Brain pericyte (primary cell): ENCODE measurements around the gene MYOM3.

ENCODE experiments used
- DNase-seq: peaks from one replicate; pipeline ENCODE4 v3.0.0-alpha.2; 2012; ENCODE audit warnings: low read depth, low spot score

The MYOM3 gene

DNA sequence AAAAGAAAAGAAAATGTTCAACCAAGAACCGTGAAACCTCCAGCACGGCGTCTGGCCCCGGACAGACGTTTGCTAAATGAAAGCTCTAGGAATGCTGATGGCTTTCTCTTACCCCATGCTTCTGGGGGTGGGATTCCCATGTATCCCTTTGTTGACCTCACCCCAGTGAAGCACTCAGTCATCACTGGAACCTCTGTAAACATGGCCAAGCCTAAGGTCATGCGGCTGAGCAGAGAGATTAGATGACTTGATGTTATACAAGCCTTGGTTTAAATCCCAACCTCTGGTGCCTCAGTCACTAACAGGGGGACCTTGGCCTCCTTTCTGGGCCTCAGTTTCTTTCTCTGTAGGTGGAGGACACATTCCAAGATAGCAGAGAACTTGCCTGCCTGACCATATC, 2.8 kb upstream of the MYOM3 start:
- DNase-seq: no peak

DNA sequence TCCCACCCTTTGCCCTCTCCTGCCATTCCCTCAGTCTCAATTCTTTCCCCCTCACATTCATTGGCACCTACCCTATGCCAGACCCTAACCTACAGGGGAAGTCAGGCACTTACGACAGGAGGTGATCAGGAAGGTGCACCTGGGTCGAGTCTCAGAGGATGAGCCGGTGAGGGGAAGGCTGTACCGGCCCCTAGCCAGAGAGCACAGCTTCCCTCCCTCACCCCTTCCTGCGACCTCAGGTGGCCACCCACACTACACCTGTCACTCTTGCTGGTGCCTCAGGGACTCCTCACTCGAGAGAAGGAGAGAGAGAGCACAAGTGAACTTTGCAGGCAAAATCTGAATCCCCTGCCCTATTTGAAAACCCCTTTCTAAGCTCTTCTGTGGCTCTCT, 1.7 kb upstream of the MYOM3 start:
- no peak for DNase-seq

DNA sequence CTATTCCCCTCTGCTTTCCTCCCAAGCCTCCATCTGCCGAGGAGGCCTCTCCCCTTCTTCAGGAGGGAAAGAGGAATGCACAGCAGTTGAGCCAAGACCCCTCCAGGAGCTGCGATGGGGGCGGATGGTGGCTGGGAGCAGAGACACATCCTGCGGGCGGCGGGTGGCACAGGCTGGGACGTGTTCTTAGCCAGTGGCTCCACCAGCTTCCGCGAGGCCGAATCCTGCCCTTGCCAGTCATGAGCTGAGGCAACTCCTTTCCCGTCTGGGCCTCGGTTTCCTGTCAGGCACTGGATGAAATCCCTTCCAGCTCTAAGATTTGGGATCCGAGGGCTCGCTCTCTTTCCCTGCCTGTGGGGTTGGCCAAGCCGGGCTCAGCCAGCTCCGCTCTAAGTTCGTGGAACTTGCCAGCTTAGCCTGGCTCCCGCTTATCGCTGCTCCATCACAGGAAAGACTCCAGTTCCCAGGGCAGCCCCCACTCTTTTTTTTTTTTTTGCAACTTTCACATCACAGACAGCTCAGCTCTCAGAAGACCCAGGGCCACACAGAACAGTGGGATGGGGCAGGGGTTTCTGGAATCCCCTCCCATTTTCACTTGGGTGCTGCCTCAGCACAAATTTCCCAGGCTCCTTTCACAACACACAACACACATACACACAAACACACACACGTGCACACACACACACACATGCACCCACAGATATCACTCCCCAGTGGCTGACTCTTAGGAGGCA, 506 bp downstream of the MYOM3 start:
- no peak for DNase-seq

DNA sequence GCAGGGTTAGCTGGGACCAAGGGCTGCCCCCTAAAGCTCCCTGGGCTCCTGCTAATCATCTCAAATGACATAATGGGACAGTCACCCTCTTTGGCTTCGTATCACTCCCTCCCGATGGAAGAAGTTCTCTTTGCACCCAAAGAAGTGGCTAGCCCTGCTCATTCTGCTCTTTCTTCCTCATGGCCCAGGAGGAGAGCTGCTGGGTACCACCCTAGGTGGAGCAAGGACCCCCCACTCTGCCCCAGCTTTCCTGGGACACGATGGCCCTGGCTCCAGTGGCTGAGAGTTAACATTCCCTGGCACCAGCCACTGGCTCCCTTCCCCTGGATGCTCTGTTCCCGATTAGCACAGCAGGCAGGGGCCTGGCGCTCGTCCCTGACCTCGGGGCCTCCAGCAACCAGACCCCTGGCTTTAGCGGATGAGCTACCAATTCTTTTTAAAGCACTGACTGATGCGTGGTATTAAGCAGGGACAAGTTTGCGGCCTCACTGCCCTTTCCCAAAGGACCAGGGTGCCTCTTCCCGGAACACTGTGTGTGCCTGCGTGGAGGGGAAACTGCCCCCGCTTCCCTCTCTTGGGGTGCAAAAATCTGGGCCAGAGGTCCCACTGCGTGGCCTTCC, 1.2 kb downstream of the MYOM3 start:
- DNase-seq: no peak

DNA sequence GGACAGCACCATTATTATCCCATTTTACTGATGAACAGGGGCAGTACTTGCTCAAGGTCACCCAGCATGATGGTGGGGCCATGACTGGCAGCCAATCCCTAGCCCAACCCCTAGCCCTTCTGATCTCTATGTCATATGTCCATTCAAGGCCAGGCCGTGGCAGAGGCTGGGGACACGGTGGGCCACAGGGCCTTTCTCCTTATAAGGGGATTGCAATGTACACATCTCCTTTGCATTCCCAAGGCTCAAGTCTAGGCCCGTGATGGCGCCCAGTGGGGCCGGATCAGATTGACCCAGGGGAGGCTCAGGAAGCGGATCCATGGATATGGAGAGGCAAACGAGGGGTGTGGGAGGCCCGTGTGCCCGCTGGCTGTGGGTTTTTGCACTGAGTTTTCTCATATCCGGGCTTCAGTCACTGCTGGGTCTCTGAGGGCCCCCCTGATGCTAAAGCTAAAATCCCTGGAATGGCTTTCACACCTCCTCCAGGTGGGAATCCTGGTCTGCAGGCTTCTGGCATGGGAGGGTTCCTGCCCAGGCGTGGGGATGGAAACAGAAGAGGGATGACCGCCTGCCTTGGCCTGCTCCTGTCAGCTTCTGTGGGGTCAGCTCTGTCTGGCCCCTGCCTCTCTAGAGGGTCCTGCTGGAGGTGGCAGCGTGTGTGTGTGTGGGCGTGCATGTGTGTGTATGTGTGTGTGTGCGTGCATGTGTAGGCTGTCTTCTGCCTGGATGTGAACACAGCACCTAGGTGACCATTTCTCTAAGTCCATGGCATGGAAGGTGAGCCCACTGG, 2.1 kb downstream of the MYOM3 start:
- DNase-seq: no peak

DNA sequence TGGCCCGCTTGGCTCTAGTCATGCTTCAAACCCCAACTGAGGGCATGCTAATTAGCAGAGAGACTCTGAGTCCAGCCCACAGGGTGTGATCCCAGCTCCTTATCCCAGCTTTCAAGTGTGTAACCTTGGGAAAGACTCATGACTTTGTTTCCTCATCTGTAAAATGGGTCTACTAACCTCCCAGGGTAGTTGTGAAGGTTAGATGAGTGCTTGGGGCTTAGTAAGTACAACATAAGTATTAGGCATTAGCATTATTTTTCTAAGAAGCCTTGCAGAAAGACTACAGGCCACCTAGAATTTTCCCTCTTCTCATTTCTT, 2.8 kb downstream of the MYOM3 start:
- DNase-seq: no peak

DNA sequence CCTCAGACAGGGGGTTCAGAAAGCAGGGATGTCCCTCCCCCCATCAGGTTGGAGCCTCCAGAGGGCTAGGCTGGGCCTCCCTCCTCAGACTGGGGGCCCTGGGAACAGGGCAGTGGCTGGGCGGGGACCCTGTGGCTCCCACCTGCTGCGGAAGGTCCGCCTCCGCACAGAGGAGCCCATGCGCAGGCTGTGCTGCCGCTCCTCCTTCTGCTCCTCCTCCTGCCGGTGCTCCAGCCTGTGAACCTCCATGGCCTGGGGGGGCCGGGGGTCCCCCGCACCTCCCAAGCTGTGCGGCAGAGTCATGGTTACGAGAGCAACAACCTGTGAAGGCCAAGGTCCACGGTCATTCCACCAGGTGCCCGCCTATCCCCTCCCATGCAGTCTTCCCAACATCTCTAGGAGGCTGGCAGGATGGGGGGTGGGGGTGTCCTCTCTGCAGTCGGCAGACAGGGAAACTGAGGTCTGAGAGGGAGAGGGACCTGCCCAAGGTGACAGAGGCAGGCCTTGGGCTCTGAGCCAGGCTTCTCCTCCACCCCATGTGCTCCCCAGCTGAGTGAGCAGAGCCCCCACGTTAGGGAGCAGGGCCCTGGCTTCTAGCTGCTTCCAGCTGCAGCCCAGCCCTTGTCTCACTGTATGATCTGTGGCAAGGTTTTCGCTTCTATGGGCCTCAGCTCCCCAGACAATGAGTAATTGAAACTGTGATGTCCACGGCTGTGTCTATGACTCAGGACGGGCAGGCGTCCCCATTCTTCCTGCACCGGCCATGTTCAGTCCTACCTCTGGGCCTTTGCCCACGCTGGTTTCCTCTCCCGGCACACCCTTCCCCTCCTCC, 3.4 kb downstream of the MYOM3 start:
- DNase-seq: no peak

DNA sequence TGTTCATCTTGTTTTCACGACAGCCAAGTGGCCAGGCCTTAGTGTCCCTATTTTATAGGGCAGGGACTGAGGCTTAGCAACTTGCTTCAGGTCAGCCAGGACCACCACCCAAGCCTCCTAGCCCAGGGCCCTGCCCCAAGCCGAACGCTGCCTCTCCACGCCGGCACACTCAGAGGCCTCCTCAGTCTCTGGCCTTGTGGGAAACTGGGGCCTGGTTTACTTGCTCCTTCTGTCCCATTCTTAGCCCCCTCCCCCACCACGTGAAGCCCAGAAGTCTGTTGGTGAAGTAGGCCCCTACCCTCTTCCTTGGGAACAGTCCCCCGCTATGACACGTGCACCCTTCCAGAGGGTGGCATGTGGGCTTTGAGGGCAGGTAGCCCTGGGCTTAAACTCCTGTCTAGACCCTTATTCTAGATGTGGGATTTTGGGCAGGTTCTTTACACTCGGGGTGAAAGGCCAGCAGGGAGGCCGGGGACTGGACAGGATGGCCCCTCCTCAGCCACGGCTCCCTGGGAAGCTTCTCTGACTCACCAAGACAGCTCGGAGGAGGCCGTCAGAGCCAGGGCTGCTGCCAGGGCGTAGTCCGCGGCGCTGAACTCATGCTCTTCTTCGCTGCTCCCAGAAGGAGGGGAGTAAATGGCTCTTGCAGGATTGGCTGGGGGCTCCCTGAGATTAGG, 4.3 kb downstream of the MYOM3 start:
- no peak for DNase-seq

DNA sequence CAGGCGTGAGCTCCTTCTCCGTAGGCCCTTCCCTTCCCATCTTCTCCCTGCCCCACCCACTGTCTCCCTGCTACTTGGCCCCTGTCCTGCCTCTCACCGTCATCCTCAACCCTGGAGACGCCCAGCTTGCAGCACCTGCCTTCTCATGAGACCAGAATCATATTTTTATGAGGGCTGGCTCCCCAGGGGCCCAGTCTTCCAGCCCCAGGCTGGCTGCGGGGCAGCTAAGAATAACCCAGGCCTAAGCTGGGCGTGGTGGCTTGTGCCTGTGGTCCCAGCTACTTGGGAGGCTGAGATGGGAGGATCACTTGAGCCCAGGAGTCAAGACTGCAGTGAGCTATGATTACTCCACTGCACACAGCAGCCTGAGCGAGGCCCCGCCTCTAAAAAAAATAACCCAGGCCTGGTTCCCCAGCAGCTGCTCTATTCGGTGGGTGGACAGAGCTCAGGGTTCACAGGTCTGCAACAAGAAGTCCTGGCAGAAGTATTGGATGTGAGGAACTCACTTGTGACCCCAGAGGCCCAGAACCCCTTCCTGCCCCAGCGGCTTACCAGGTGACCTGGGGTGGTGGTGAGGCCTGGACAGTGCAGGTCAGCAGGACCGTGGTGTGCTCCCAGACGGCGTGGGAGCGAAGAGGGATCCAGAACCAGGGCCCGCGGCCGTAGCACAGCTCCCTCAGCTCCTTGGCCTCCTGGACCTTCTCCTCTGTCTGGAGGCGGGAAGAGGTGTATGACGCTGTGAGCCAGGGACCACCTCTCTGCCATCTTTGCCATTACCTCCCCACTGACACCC, 6.4 kb downstream of the MYOM3 start:
- no peak for DNase-seq

DNA sequence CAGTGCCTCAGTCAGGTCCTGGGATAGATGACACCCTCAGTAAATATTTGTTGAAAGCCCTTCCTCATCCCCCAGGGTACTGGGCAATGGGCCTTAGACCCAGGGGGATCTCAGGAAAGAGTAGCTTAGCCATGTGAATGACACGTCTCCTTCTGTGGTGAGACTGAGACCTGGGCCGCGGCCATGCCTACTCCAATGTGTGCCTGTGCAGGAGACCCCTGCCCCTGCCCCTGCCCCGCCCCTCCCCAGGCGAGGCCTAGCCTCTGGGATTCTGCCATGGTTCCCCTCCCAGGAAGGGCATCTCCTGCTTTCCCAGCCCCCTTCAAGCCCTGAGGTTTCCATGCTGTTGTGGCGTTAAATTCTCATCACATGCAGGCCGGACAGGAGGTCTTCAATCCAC, 7.1 kb downstream of the MYOM3 start:
- no peak for DNase-seq

DNA sequence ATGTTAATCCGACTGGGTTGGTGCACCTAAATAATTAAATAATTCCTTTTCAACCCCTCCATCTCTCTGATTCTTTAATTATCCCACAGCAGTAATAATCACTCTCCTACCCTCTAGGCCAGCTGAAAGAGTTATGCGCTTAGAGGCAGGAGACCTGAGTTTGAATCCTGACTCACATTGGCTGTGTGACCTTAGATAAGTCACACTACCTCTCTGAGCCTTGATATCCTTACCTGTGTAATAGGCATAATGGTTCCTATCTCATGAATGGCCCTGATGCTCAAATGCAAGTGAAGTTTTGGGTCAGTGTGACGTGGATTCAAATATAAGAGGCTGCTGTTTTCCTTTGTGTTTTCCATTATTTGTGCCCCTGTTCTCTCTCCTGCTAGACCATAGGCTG, 8.1 kb downstream of the MYOM3 start:
- DNase-seq: no peak

DNA sequence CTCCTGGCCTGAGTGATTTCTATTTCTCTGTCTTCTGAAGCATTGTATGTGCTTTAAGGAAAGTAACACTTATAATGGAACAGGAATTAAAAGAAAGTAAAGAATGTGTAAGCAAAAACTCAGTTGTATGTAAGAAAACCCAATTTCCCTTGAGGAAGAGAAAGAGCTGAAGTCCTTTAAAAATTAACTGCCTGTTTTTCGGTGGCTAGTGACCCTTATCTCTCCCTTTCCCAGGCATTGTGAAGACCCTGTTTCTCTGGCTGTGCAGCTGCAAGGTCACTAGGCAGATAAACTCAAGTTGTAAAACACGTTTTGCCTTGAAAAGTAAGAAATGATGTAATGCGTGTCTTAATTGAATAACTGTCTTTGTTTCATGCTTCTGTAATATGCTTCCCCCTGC, 8.5 kb downstream of the MYOM3 start:
- DNase-seq: no peak

DNA sequence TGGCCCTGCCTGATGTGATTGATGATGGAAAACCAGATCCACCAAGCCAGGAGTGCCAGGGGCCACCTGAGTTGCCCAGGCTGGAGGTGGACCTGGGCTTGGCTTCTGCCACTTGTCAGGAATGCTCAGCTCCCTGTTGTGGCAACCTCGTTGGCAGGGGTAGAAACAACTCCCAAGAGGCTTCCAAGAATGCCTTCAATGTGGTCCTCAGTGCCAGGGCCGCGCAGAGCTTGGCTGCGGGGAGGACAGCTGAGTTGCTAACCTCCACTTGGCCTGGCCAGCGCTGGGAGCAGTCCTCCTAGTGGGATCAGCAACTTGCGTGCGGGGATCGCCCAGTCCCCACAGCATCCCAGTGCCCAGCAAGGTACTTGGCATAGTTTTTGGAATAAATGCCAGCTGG, 9.0 kb downstream of the MYOM3 start:
- no peak for DNase-seq

DNA sequence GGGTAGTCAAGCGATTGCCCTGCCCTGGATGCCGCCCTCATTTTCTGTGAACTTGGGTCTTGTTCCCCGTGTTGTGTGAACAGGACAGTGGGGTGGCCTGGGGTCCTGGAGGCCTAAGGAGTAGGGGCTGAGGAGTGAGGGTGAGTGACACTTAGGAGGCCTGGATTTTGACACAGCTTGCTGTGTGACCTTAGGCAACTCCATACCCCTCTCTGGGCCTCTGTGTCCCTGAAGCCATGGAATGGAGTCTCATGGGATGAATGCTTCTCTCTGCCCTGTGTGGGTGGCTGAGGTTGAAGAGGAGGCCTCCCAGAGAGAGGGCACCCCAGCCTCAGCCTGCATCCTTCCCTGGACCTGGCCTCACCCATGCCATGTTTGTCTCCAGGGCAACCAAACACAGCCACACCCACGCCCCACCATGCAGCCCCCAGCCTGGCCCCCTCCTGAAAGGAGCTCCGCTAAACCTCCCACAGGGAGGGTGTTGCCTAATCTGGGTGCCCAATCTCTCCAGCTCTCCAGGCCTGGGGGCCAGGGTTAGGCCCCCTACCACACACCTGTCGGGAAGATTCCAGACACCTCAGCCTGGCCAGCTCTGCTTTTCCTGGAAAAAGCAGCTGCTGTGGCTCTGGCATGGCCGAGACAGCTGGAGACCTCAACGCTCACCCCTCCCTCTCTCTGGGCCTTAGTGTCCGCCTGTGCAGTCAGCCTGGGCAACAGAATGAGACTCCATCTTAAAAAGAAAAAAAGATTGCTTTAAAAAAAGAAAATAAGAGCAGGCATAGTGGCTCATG, 9.9 kb downstream of the MYOM3 start:
- DNase-seq: no peak

DNA sequence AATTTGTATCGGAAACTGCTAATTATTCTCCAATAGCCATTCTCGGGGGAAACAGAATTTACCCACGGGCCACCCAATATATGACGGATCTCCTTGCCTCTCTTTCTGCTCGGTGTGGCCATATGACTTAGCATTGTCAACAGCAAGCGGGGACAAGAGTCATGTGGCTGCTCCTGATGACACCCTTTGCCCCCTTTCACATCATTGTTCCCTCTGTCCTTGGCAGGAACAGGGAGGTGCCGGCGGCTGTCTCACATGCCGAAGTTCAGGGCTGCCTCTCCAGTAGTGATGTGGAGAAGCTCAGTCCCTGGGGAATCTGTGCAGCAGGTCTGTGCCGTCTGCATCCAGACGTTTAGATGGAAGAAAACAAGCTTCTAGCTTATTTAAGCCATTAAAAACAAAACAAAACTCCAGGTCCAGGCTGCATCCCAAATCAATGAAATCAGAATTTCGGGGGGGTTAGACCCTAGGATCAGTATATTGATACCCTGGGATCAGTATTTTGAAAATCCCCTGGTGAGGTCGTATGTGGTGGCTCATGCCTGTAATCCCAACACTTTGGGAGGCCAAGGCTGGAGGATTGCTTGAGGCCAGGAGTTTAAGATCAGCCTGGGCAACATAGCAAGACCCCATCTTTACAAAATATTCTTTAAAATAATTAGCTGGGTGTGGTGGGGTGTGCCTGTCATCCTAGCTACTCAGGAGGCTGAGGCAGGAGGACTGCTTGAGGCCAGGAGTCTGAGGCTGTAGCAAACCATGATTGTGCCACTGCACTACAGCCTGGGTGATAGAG, 10.8 kb downstream of the MYOM3 start:
- no peak for DNase-seq

DNA sequence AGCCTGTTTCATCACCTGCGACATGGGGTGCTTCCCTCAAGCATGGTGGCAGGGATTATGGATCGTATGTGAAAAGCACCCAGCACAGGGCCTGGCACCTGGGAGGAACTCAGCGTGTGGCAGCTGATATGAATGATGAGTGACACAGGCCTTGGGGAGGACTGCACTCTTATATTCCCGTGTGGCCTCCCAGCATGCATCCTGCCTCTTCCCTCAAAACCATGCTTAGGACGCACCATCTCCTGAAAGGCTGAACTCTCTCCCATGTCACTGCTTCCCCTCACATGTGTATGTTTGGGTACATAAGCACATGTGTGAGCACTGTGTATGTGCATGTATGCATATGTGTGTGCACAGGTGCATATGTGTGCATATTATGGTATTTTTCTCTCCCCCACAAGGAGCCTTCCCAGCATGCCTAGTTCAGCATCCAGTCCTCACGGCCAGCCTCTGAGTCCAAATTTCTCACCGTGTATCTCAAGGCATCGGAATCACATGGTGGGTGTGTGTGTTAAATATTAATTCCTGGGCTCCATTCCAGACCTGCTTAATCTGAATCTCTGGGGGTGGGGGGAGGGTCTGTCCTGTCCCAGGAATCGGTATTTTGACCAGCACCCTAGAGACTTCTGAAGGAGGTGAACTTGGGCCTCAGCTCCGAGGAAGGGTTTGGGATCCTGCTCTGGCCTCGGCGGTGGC, 12.8 kb downstream of the MYOM3 start:
- DNase-seq: no peak

DNA sequence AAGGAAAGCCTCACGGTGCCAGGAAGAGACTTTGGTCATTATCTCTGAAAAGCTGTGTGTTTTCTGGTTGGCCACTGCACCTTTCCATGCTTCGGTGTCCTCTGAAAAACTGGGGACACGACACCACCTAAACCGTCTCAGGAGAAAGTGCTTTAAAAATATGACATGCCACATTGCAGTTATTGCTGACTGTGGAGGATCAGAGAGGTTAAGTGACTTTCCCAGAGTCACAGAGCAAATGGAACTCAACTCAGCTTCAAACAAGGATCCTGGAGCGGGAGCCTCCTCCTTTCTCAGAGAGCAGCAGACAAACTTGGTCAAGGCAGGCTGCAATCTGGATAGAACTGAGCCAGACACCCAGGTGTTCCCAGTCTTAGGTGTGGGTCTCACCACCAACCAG, 13.8 kb downstream of the MYOM3 start:
- DNase-seq: no peak

DNA sequence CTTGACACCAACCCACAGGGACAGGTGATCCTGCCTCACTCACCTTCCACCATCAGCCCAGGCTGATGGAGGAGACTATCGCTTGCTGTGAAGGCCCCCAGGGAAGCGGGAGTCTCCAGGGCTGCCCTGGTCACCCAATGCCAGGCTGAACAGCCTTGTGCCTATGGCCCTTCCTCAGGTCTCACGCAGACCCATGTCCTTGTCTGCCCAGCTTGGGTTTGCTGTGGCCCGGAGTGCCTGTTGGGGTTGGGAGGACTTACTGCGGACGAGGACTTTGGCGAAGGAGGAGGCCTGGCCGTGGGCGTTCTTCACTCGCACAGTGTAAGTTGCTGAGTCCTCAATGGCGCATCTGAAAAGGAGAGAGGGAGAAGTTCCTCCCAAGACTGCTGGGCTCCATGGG, 14.3 kb downstream of the MYOM3 start:
- no peak for DNase-seq

DNA sequence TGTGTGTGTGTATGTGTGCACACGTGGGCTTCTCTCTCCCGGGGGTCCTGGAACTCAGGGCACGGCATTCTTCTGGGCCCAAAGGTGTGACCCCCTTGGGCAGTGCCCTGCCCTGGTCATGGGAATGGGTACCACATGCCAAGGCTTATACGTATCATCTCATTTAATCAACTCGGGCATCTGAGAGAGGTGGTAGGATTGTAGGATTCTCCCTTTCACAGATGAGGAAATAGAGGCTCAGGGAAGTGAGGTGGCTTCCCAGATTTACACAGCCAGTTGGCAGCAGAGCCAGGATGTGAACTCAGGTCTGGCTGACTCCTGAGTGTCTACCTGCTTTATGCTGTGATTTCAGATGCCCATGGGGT, 15.2 kb downstream of the MYOM3 start:
- no peak for DNase-seq
